SK-N-SH (cell line): ENCODE measurements around the gene CDH13. TPM values are rescaled to one million over a fixed set of nuclear protein-coding genes. Genes with fewer than 3 reads are reported as not detected.

Experiments used
- CTCF ChIA-PET: fragments of 300-600, 350-600 bp; formaldehyde crosslinking; extraction: SDS; loops from one replicate; lab custom pipeline; 2021; lab: Yijun Ruan, JAX
- POLR2A ChIA-PET: fragments of 350-600 bp; sonication (Branson Sonifier 250); formaldehyde crosslinking; extraction: SDS; loops from one replicate; lab custom pipeline; 2020; ENCODE audit warnings: antibody characterized with exemption, inconsistent platforms; lab: Yijun Ruan, JAX
- DNase-seq: peaks from one replicate; pipeline ENCODE4 v3.0.0; 2012
- H2AFZ ChIP-seq: fragments of 200-600 bp; sonication (generic); 2 replicates; pipeline ENCODE4 v1.8.1; 2016; ENCODE audit warnings: antibody characterized with exemption, mild to moderate bottlenecking, low read depth
- H3F3A ChIP-seq: fragments of 200-600 bp; sonication (generic); replicated peaks from 2 replicates; pipeline ENCODE3; 2016; ENCODE audit warnings: antibody characterized with exemption, mild to moderate bottlenecking; ENCODE audit not compliant: insufficient read depth
- H3K27ac ChIP-seq, 2 experiments: fragments of 200-500 bp in 1 of 2; fragments of 200-600 bp in 1 of 2; sonication (Bioruptor generic) in 1 of 2; sonication (generic), shearing (Covaris generic) in 1 of 2; 2 replicates each; pipeline versions ENCODE4 v1.5.1 to v1.6.1; 2014 to 2016; ENCODE audit warnings: low read depth in 2 of 2, inconsistent platforms in 1 of 2, low read length in 1 of 2, mild to moderate bottlenecking in 1 of 2, mixed read lengths in 1 of 2
- H3K27me3 ChIP-seq: fragments of 200-600 bp; sonication (generic), shearing (Covaris generic); 2 replicates; pipeline ENCODE4 v1.6.1; 2016; ENCODE audit warnings: mixed run types; ENCODE audit not compliant: insufficient read depth
- H3K36me3 ChIP-seq, 2 experiments: fragments of 200-500 bp in 1 of 2; fragments of 200-600 bp in 1 of 2; sonication (Bioruptor generic) in 1 of 2; sonication (generic) in 1 of 2; replicated peaks in 1 of 2; 2 replicates each; pipeline versions ENCODE3 to v1.5.1; 2014 to 2016; ENCODE audit warnings: low read length in 1 of 2, mild to moderate bottlenecking in 1 of 2; ENCODE audit not compliant: insufficient read depth in 2 of 2, control insufficient read depth in 1 of 2
- H3K4me1 ChIP-seq, 2 experiments: fragments of 200-500 bp in 1 of 2; fragments of 200-600 bp in 1 of 2; sonication (Bioruptor generic) in 1 of 2; sonication (generic), shearing (Covaris generic) in 1 of 2; 2 replicates each; pipeline versions ENCODE4 v1.5.1 to v1.6.1; 2014 to 2016; ENCODE audit warnings: low read depth in 1 of 2, low read length in 1 of 2, mixed run types in 1 of 2; ENCODE audit not compliant: insufficient read depth in 2 of 2, control insufficient read depth in 1 of 2
- H3K4me2 ChIP-seq: fragments of 200-600 bp; sonication (generic), shearing (Covaris generic); 2 replicates; pipeline ENCODE4 v1.6.1; 2017; ENCODE audit warnings: mixed run types
- H3K4me3 ChIP-seq, 2 experiments: fragments of 200-500 bp in 1 of 2; fragments of 200-600 bp in 1 of 2; sonication (Bioruptor generic) in 1 of 2; sonication (generic), shearing (Covaris generic) in 1 of 2; 2 replicates each; pipeline versions ENCODE4 v1.5.1 to v1.8.1; 2014 to 2016; ENCODE audit warnings: low read depth in 2 of 2, inconsistent platforms in 1 of 2, low read length in 1 of 2, mild to moderate bottlenecking in 1 of 2, mixed read lengths in 1 of 2, moderate library complexity in 1 of 2
- H3K79me2 ChIP-seq: fragments of 200-600 bp; sonication (generic); 2 replicates; pipeline ENCODE4 v1.8.1; 2017; ENCODE audit warnings: mild to moderate bottlenecking; ENCODE audit not compliant: insufficient read depth
- H3K9ac ChIP-seq: fragments of 200-600 bp; sonication (generic); 2 replicates; pipeline ENCODE4 v1.6.1; 2017; ENCODE audit warnings: mixed run types
- H3K9me2 ChIP-seq: fragments of 200-600 bp; sonication (generic); 2 replicates; pipeline ENCODE4 v1.6.1; 2017; ENCODE audit warnings: mixed run types
- H3K9me3 ChIP-seq: fragments of 200-600 bp; sonication (generic); 2 replicates; pipeline ENCODE4 v1.6.1; 2017; ENCODE audit warnings: mixed run types, mild to moderate bottlenecking, moderate library complexity
- H4K20me1 ChIP-seq: fragments of 200-600 bp; sonication (generic); 2 replicates; pipeline ENCODE4 v1.6.1; 2017; ENCODE audit warnings: mild to moderate bottlenecking, mixed run types; ENCODE audit not compliant: insufficient read depth
- EP300 ChIP-seq, 2 experiments: IDR thresholded peaks; 2 replicates each; pipeline versions ENCODE4 v1.4.0 to v1.6.1; 2012; ENCODE audit warnings: borderline replicate concordance in 1 of 2, low read depth in 1 of 2, low read length in 1 of 2
- EZH2phosphoT487 ChIP-seq: fragments of 200-600 bp; sonication (generic); IDR thresholded peaks from 2 replicates; pipeline ENCODE4 v1.6.1; 2017; ENCODE audit warnings: low read depth, mixed run types, mild to moderate bottlenecking, antibody characterized with exemption, moderate library complexity, borderline replicate concordance
- FOSL2 ChIP-seq: IDR thresholded peaks from 2 replicates; pipeline ENCODE4 v1.4.0; 2012; ENCODE audit warnings: low read depth, mild to moderate bottlenecking, moderate library complexity, borderline replicate concordance
- FOXM1 ChIP-seq: IDR thresholded peaks from 2 replicates; pipeline ENCODE4 v1.4.0; 2012; ENCODE audit warnings: low read depth, mild to moderate bottlenecking
- GABPA ChIP-seq: IDR thresholded peaks from 2 replicates; pipeline ENCODE4 v1.4.0; 2012; ENCODE audit warnings: low read depth, mild to moderate bottlenecking
- MEF2A ChIP-seq: IDR thresholded peaks from 2 replicates; pipeline ENCODE4 v1.4.0; 2012; ENCODE audit warnings: low read depth, borderline replicate concordance
- MXI1 ChIP-seq: IDR thresholded peaks from 2 replicates; pipeline ENCODE4 v1.6.1; 2012; ENCODE audit warnings: mild to moderate bottlenecking, low read depth, low read length, improper control_type of control experiment
- NFIC ChIP-seq: IDR thresholded peaks from 2 replicates; pipeline ENCODE4 v1.4.0; 2012; ENCODE audit warnings: borderline replicate concordance
- NRF1 ChIP-seq: IDR thresholded peaks from 2 replicates; pipeline ENCODE4 v1.6.1; 2012; ENCODE audit warnings: low read depth, mild to moderate bottlenecking, low read length
- RAD21 ChIP-seq: IDR thresholded peaks from 2 replicates; pipeline ENCODE4 v1.6.1; 2012; ENCODE audit warnings: mild to moderate bottlenecking, low read length
- RCOR1 ChIP-seq: fragments of 150-350 bp; IDR thresholded peaks from 2 replicates; pipeline ENCODE4 v1.6.1; 2017; ENCODE audit warnings: antibody characterized with exemption, low read length
- RXRA ChIP-seq: IDR thresholded peaks from 2 replicates; pipeline ENCODE4 v1.4.0; 2012; ENCODE audit warnings: low read depth, mild to moderate bottlenecking, borderline replicate concordance
- SMC3 ChIP-seq: IDR thresholded peaks from 2 replicates; pipeline ENCODE4 v1.6.1; 2012; ENCODE audit warnings: low read depth, low read length, improper control_type of control experiment
- TCF12 ChIP-seq: IDR thresholded peaks from 2 replicates; pipeline ENCODE4 v1.4.0; 2012
- WGBS: methylation state at CpG from one replicate; pipeline ENCODE4 v1.1.6; 2017; ENCODE audit warnings: low lambda C conversion rate; 5-methylcytosine and 5-hydroxymethylcytosine counted together
- polyA plus RNA-seq, 3 experiments: library from polyadenylated mRNA; depleted of rRNA; stranded (reverse); fragments of >200 nt; gene quantifications; 2 replicates each; pipeline ENCODE4 v1.2.3, GENCODE V29; 2012
- TF ChIP-seq, protein P1 (sequence below): IDR thresholded peaks from 2 replicates; pipeline ENCODE4 v1.4.0; 2012; ENCODE audit warnings: low read depth
- TF ChIP-seq, protein P2 (sequence below): fragments of 150-350 bp; IDR thresholded peaks from 2 replicates; pipeline ENCODE4 v1.6.1; 2016; ENCODE audit warnings: mild to moderate bottlenecking, low read depth, low read length

The CDH13 gene
- polyA plus RNA-seq, 1 of the 3 experiments (the other 2 are of a cell fraction): 93.0 TPM

DNA sequence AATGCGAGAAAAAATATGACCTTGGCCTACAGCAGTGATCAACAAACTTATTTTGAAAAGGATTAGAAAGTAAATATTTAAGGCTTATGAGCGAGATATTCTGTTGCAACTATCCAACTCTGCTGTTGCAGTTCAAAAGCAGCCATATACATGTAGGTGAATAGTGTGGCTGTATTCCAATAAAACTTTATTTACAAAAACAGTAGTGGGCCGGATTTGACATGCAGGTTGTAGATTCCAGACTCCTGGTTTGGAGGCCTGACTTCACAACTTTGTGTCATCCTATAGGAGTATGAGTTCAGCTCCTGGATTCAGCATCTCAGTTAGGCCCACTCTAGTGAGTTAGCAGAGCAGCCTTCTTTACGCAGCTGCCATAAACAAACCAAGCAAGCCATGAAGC, 386.3 kb downstream of the CDH13 start:
- Histone ChIP-seq H3K4me3 (no peak overlapping the region), H3K27me3 (no peaks in the 10 kb centered on the region), H3K9me2 (no peaks in the 10 kb centered on the region), H3K4me1 (no peaks in the 10 kb centered on the region; a peak in 1 of 4 replicates), H3K36me3 (no peaks in the 10 kb centered on the region), H3K27ac (no peak overlapping the region), H4K20me1 (no peaks in the 10 kb centered on the region), H2AFZ (no peak overlapping the region), H3K4me2 (no peak overlapping the region), H3F3A (no peaks in the 10 kb centered on the region), H3K79me2 (0 out of 2 replicates have a peak, but pooled peaks cover 5% of the 10 kb centered on the region), H3K9ac (no peak overlapping the region), H3K9me3 (no peaks in the 10 kb centered on the region)
- DNase-seq: no peak
- ChIA-PET POLR2A (no interaction called here), CTCF (no interaction called here)
- no peak for TF ChIP-seq RXRA
- no peak for TF ChIP-seq FOXM1
- 62% methylated on average over 4 of the region's 4 CpGs for WGBS

DNA sequence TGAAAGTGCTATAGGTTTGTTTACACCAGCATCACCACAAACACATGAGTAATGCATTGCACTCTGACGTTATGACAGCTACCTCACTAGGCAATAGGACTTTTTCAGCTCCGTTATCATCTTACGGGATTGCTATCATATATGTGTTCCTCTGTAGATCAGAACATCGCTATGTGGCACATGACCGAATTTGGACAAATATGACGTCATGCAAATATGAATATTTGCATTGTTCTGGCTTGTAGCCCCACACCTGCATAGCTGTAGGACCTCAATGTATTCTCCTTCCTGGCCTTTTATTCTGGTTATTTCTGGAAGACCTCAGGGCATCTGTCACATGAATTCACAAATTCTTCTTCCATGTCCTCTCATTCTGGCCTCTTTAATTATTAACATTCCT, 393.2 kb downstream of the CDH13 start:
- no peak overlapping the region for H3K4me3 ChIP-seq
- H3K27me3 ChIP-seq: no peaks in the 10 kb centered on the region
- ChIA-PET POLR2A (no interaction called here), CTCF (no interaction called here)
- WGBS: 54% methylated on average over 6 of the region's 6 CpGs
- H3K36me3 ChIP-seq: no peaks in the 10 kb centered on the region
- DNase-seq: no peak
- no peak overlapping the region for H3K9ac ChIP-seq
- no peak overlapping the region for H2AFZ ChIP-seq
- no peak overlapping the region for H3K4me2 ChIP-seq
- H4K20me1 ChIP-seq: no peaks in the 10 kb centered on the region
- no peaks in the 10 kb centered on the region for H3F3A ChIP-seq
- no peaks in the 10 kb centered on the region for H3K9me3 ChIP-seq
- H3K79me2 ChIP-seq: no peaks in the 10 kb centered on the region
- H3K9me2 ChIP-seq: no peaks in the 10 kb centered on the region
- TF ChIP-seq MXI1 (no peak), RCOR1 (no peak), FOSL2 (no peak), TCF12 (no peak), EZH2phosphoT487 (no peak), MEF2A (no peak), SMC3 (no peak)
- TF ChIP-seq, protein P1, sequence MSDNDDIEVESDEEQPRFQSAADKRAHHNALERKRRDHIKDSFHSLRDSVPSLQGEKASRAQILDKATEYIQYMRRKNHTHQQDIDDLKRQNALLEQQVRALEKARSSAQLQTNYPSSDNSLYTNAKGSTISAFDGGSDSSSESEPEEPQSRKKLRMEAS: no peak
- TF ChIP-seq, protein P2, sequence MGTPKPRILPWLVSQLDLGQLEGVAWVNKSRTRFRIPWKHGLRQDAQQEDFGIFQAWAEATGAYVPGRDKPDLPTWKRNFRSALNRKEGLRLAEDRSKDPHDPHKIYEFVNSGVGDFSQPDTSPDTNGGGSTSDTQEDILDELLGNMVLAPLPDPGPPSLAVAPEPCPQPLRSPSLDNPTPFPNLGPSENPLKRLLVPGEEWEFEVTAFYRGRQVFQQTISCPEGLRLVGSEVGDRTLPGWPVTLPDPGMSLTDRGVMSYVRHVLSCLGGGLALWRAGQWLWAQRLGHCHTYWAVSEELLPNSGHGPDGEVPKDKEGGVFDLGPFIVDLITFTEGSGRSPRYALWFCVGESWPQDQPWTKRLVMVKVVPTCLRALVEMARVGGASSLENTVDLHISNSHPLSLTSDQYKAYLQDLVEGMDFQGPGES: no peak
- H3K4me1 ChIP-seq: no peaks in the 10 kb centered on the region
- H3K27ac ChIP-seq: no peak overlapping the region

DNA sequence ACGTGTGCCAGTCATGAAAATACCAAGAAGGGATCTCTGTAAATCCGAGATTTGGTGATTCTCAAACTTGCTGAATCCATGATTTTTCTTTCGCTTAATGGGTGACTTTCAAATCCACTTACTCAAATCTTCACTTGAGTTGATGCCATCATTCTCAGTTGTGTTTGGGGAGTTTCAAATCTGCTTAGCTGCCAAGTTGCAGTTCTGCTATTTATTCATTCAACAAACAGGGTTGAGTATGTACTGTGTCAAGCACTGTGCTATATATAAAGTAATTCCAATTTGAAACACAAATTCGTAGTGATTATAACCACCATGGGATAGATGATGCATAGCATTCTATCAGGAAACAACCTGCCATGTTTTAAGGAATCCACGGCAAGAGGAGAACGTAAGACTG, 394.3 kb downstream of the CDH13 start:
- Histone ChIP-seq H3K4me1 (no peaks in the 10 kb centered on the region), H3K27me3 (no peaks in the 10 kb centered on the region), H3F3A (no peaks in the 10 kb centered on the region), H2AFZ (no peak overlapping the region), H4K20me1 (no peaks in the 10 kb centered on the region), H3K9me2 (no peaks in the 10 kb centered on the region), H3K9me3 (no peaks in the 10 kb centered on the region), H3K4me2 (no peak overlapping the region), H3K9ac (no peak overlapping the region), H3K36me3 (no peaks in the 10 kb centered on the region), H3K27ac (no peak overlapping the region), H3K79me2 (no peaks in the 10 kb centered on the region), H3K4me3 (no peak overlapping the region)
- 60% methylated on average over 6 of the region's 6 CpGs for WGBS
- no peak for DNase-seq
- POLR2A ChIA-PET: no interaction called here
- no peak for TF ChIP-seq RXRA
- no peak for TF ChIP-seq RCOR1
- no peak for TF ChIP-seq NRF1
- TF ChIP-seq TCF12: no peak
- TF ChIP-seq, protein P2: no peak
- TF ChIP-seq NFIC: no peak
- TF ChIP-seq SMC3: no peak
- TF ChIP-seq GABPA: no peak
- TF ChIP-seq FOSL2: no peak
- no peak for TF ChIP-seq RAD21
- TF ChIP-seq EP300 (IDR thresholded peaks at IDR 0.05; ENCODE audit: borderline replicate concordance in 1 of 2, low read depth in 1 of 2, low read length in 1 of 2): no peak
- CTCF ChIA-PET: no interaction called here
